Peyer's patch (tissue), 4 donors: ENCODE results near the gene IGF1. TPM values are rescaled to one million over a fixed set of nuclear protein-coding genes. Genes with fewer than 3 reads are reported as not detected.

Experiments
- DNase-seq, 3 donors: peaks; one replicate each; pipeline ENCODE4 v3.0.0-alpha.2; 2017 to 2019
- H3K27ac ChIP-seq, 4 donors: fragments of 200-600 bp; sonication (generic); one replicate each; pipeline ENCODE4 v1.5.1; 2016 to 2019
- H3K27me3 ChIP-seq, 2 donors: fragments of 200-600 bp; sonication (generic); one replicate each; pipeline ENCODE4 v1.5.1; 2019
- H3K36me3 ChIP-seq, 3 donors: fragments of 200-600 bp; sonication (generic); one replicate each; pipeline ENCODE4 v1.5.1; 2016 to 2019
- H3K4me1 ChIP-seq, 4 donors: fragments of 200-600 bp; sonication (generic); one replicate each; pipeline ENCODE4 v1.5.1; 2016 to 2019
- H3K4me3 ChIP-seq, 4 donors: fragments of 200-600 bp; sonication (generic); 1 replicate in 3 of 4; 2 replicates in 1 of 4; pipeline ENCODE4 v1.5.1; 2016 to 2019; ENCODE audit warnings: mild to moderate bottlenecking in 1 of 4
- H3K9me3 ChIP-seq, 4 donors: fragments of 200-600 bp; sonication (generic); one replicate each; pipeline ENCODE4 v1.5.1; 2016 to 2019; ENCODE audit warnings: mild to moderate bottlenecking in 1 of 4
- POLR2A ChIP-seq, 2 donors: fragments of 450-650 bp; IDR thresholded peaks; one replicate each; pipeline ENCODE4 v1.5.1; 2017; ENCODE audit warnings: antibody characterized with exemption in 2 of 2, mild to moderate bottlenecking in 2 of 2, moderate library complexity in 2 of 2
- total RNA-seq, 4 donors: library from RNA; depleted of rRNA; stranded (reverse); fragments of >200 nt; gene quantifications; one replicate each; pipeline ENCODE4 v1.1.0, GENCODE V29; 2016
- TF ChIP-seq, protein P1 (sequence below), 6 experiments: fragments of 450-650 bp in 4 of 6; fragments of 200-600 bp in 2 of 6; sonication (generic) in 1 of 6; IDR thresholded peaks; one replicate each; pipeline ENCODE4 v1.5.1; 2017 to 2019; ENCODE audit warnings: antibody characterized with exemption in 6 of 6, mild to moderate bottlenecking in 3 of 6, moderate library complexity in 1 of 6

The IGF1 gene
- total RNA-seq, 4 donors from 2014 or later: 4.0 to 21.5 (median 6.3) TPM

DNA sequence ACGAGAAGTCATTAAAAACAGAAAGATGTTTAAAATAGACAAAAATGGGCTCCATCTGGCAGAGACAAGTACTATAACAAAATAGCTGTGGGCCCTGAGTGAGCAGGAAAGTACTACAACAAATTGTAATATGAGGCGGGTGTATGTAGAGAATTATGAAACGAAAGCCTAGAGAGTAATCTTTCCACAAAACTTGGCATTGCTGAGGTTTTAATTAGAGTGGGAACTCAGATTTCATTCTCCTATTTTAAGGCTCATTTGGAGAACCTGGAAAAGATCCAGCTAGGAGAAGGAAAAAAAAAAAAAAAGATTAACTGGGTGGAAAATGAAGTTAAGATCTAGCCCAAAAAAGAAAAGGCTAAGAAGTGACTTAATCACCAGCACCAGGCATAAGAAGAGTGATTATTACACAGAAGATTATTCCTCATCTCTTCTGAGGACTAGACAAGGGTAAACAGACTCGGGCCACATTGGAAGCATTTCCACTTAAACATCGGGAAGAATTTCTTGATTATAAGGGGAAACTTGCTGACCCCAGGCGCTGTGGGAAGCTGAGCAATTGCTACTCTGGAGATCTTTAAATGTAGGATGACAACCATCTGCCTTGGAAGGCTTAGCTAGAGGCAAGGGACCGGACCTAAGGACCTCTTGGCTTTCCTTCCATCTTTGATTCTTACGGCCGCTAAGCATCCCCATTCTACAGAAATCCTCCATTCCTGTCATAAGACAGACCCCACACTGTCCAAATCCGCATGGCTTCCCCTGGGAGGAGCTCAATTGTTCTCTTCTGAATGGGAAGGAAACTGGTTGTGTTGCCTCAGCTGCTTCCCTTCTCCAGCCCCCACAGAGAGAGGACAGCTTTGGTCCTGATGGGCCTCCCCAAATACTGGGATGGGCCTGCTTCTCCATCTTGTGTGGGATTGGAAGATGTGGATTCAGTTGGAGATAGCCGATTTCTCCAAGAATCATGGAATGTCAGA is 40.6 kb downstream of the IGF1 start:
- Histone ChIP-seq H3K4me3 (no peak overlapping the region), H3K27ac (no peak overlapping the region), H3K9me3 (no peaks in the 10 kb centered on the region), H3K4me1 (no peaks in the 10 kb centered on the region), H3K27me3 (no peaks in the 10 kb centered on the region), H3K36me3 (no peaks in the 10 kb centered on the region)
- TF ChIP-seq, protein P1, sequence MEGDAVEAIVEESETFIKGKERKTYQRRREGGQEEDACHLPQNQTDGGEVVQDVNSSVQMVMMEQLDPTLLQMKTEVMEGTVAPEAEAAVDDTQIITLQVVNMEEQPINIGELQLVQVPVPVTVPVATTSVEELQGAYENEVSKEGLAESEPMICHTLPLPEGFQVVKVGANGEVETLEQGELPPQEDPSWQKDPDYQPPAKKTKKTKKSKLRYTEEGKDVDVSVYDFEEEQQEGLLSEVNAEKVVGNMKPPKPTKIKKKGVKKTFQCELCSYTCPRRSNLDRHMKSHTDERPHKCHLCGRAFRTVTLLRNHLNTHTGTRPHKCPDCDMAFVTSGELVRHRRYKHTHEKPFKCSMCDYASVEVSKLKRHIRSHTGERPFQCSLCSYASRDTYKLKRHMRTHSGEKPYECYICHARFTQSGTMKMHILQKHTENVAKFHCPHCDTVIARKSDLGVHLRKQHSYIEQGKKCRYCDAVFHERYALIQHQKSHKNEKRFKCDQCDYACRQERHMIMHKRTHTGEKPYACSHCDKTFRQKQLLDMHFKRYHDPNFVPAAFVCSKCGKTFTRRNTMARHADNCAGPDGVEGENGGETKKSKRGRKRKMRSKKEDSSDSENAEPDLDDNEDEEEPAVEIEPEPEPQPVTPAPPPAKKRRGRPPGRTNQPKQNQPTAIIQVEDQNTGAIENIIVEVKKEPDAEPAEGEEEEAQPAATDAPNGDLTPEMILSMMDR (IDR thresholded peaks at IDR 0.05): no peak
- TF ChIP-seq POLR2A (IDR thresholded peaks at IDR 0.05): no peak
- DNase-seq: no peak

GRCh38 chr12:102438827-102439210 is 41.5 kb downstream of the IGF1 start:
- H3K27me3 ChIP-seq: no peaks in the 10 kb centered on the region
- DNase-seq: no peak

GRCh38 chr12:102438047-102438826 is 42.1 kb downstream of the IGF1 start:
- no peaks in the 10 kb centered on the region for H3K36me3 ChIP-seq

More at GRCh38 chr12:102438827-102439210, 41.5 kb downstream of the IGF1 start:
- Histone ChIP-seq H3K4me3 (no peak overlapping the region), H3K9me3 (no peaks in the 10 kb centered on the region), H3K4me1 (no peaks in the 10 kb centered on the region), H3K27ac (no peak overlapping the region), H3K36me3 (no peaks in the 10 kb centered on the region)
- TF ChIP-seq, protein P1 (IDR thresholded peaks at IDR 0.05): no peak
- no peak for TF ChIP-seq POLR2A (IDR thresholded peaks at IDR 0.05)

GRCh38 chr12:102437511-102437910 is 42.9 kb downstream of the IGF1 start:
- H3K36me3 ChIP-seq: no peaks in the 10 kb centered on the region
- no peaks in the 10 kb centered on the region for H3K27me3 ChIP-seq
- no peaks in the 10 kb centered on the region for H3K4me1 ChIP-seq
- no peaks in the 10 kb centered on the region for H3K9me3 ChIP-seq
- no peak overlapping the region for H3K4me3 ChIP-seq
- H3K27ac ChIP-seq: no peak overlapping the region
- TF ChIP-seq, protein P1 (IDR thresholded peaks at IDR 0.05): no peak
- TF ChIP-seq POLR2A (IDR thresholded peaks at IDR 0.05): no peak
- no peak for DNase-seq

More at GRCh38 chr12:102438047-102438826, 42.1 kb downstream of the IGF1 start:
- Histone ChIP-seq H3K4me3 (no peak overlapping the region), H3K4me1 (no peaks in the 10 kb centered on the region), H3K27me3 (no peaks in the 10 kb centered on the region), H3K9me3 (no peaks in the 10 kb centered on the region), H3K27ac (no peak overlapping the region)
- TF ChIP-seq, protein P1 (IDR thresholded peaks at IDR 0.05): no peak
- TF ChIP-seq POLR2A (IDR thresholded peaks at IDR 0.05): no peak
- DNase-seq: no peak

- no peak for TF ChIP-seq POLR2A (IDR thresholded peaks at IDR 0.05)
- TF ChIP-seq, protein P1 (IDR thresholded peaks at IDR 0.05): no peak
Measured at GRCh38 chr12:102436867-102437266, 43.5 kb downstream of the IGF1 start.

More at GRCh38 chr12:102436867-102437266, 43.5 kb downstream of the IGF1 start:
- Histone ChIP-seq H3K4me3 (no peak overlapping the region), H3K4me1 (no peaks in the 10 kb centered on the region), H3K9me3 (no peaks in the 10 kb centered on the region), H3K27ac (no peak overlapping the region), H3K36me3 (no peaks in the 10 kb centered on the region), H3K27me3 (no peaks in the 10 kb centered on the region)
- no peak for DNase-seq
